Osteoblast (primary cell): Measurements from ENCODE around the gene SARDH. TPM values are rescaled to one million over a fixed set of nuclear protein-coding genes. Genes with fewer than 3 reads are reported as not detected.

Source experiments
- DNase-seq: peaks from one replicate; pipeline ENCODE4 v3.0.0; 2011; ENCODE audit warnings: low spot score, mixed read lengths; ENCODE audit not compliant: insufficient read length; ENCODE audit errors: missing footprints
- H2AFZ ChIP-seq: 2 replicates; pipeline ENCODE4 v1.6.0; 2011; ENCODE audit warnings: mild to moderate bottlenecking, low read length
- H3K27ac ChIP-seq: 2 replicates; pipeline ENCODE4 v1.5.1; 2011; ENCODE audit warnings: mild to moderate bottlenecking, low read depth, low read length, moderate library complexity
- H3K27me3 ChIP-seq: 2 replicates; pipeline ENCODE4 v1.6.0; 2012; ENCODE audit warnings: mild to moderate bottlenecking, control low read depth, inconsistent platforms, low read length, moderate library complexity; ENCODE audit not compliant: insufficient read depth
- H3K36me3 ChIP-seq: 2 replicates; pipeline ENCODE4 v1.5.1; 2011; ENCODE audit warnings: mild to moderate bottlenecking, low read length, control low read depth, moderate library complexity; ENCODE audit not compliant: insufficient read depth
- H3K4me1 ChIP-seq: 2 replicates; pipeline ENCODE4 v1.5.1; 2011; ENCODE audit warnings: mild to moderate bottlenecking, low read length, control low read depth, moderate library complexity; ENCODE audit not compliant: insufficient read depth
- H3K4me2 ChIP-seq: 2 replicates; pipeline ENCODE4 v1.6.0; 2011; ENCODE audit warnings: mild to moderate bottlenecking, low read length; ENCODE audit not compliant: insufficient read depth
- H3K4me3 ChIP-seq: fragments of 200-600 bp; sonication (generic); 3 replicates; pipeline ENCODE4 v1.5.1; 2012; ENCODE audit warnings: mild to moderate bottlenecking, low read length, inconsistent platforms; ENCODE audit not compliant: insufficient read depth
- H3K79me2 ChIP-seq: 2 replicates; pipeline ENCODE4 v1.6.0; 2012; ENCODE audit warnings: mild to moderate bottlenecking, low read length, control low read depth, inconsistent platforms; ENCODE audit not compliant: insufficient read depth
- H3K9me3 ChIP-seq: 2 replicates; pipeline ENCODE4 v1.5.1; 2011; ENCODE audit warnings: low read depth, low read length, control low read depth
- H4K20me1 ChIP-seq: 2 replicates; pipeline ENCODE4 v1.6.0; 2012; ENCODE audit warnings: mild to moderate bottlenecking, low read length, control low read depth; ENCODE audit not compliant: insufficient read depth
- total RNA-seq: library from RNA; depleted of rRNA; stranded (reverse); fragments of >200 nt; gene quantifications from 2 replicates; pipeline ENCODE4 v1.2.3, GENCODE V29; 2012
- TF ChIP-seq, protein P1 (sequence below): IDR thresholded peaks from 2 replicates; pipeline ENCODE4 v1.5.1; 2011; ENCODE audit warnings: mild to moderate bottlenecking, low read depth, low read length, moderate library complexity; ENCODE audit errors: extremely low read depth

Gene SARDH
- total RNA-seq, 1 donor, result 5.4 TPM

DNA sequence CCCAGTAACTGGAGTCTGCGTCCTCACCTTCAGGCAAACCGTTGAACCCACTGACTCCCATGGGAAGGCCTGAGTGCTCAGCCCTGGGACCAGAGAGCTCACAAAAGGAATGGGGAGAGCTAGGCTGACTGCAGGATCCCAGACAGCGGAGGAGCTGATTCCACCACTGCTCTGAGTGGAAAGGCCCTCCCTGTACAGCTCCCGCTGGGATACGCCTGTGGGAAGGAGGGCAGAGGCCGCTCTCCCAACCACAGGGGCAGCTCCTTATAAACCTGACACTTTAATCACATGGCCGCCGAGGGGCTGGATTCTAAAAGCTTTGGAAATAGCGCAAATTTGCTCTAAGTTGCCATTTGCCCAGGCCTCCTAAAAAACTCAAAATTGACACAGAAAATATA is 64.9 kb downstream of the SARDH start:
- TF ChIP-seq, protein P1, sequence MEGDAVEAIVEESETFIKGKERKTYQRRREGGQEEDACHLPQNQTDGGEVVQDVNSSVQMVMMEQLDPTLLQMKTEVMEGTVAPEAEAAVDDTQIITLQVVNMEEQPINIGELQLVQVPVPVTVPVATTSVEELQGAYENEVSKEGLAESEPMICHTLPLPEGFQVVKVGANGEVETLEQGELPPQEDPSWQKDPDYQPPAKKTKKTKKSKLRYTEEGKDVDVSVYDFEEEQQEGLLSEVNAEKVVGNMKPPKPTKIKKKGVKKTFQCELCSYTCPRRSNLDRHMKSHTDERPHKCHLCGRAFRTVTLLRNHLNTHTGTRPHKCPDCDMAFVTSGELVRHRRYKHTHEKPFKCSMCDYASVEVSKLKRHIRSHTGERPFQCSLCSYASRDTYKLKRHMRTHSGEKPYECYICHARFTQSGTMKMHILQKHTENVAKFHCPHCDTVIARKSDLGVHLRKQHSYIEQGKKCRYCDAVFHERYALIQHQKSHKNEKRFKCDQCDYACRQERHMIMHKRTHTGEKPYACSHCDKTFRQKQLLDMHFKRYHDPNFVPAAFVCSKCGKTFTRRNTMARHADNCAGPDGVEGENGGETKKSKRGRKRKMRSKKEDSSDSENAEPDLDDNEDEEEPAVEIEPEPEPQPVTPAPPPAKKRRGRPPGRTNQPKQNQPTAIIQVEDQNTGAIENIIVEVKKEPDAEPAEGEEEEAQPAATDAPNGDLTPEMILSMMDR, result no peak
- Histone ChIP-seq H3K4me2 (no peak overlapping the region), H2AFZ (no peak overlapping the region), H3K79me2 (no peaks in the 10 kb centered on the region), H3K4me1 (no peaks in the 10 kb centered on the region), H3K27me3 (no peaks in the 10 kb centered on the region), H3K27ac (no peak overlapping the region), H4K20me1 (no peaks in the 10 kb centered on the region), H3K4me3 (no peak overlapping the region), H3K36me3 (no peaks in the 10 kb centered on the region), H3K9me3 (no peaks in the 10 kb centered on the region)
- DNase-seq, result no peak

DNA sequence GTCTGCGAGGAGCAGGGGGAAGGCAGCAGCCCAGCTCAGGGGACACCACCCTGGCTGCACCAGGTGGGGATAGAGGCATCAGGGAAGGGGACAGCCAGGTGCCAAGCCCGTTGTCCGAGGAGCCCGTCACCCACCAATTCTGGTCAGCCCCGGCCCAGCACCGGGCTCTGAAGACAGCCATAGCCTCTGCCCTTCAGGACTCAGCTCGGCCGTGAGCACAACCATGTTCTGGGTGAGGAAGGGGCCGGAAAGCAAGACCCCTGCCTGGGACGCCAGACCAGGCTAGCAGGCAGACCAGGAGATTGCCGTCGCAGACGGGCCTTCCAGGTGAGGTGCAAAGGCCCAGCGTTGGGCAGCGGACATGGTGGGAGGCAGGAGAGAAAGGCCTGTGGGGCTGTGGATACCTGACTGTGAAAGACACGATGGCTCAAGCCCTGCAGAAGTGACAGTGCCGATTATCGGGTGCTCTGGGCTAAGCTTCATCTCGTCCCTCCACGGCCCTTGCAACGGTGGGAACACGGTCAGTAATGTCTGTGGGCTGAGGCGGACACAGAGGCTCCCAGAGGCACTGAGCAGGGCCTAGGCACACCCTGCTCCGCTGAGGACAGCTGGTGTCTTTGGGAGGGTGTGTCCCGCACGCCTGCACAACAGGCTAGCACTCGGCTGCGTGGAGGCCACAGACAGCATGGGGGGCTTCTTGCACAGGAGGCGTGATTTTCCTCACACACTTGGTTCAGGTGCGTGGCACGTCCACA is 65.5 kb downstream of the SARDH start:
- no peaks in the 10 kb centered on the region for H3K9me3 ChIP-seq
- H3K4me1 ChIP-seq, result no peaks in the 10 kb centered on the region
- H2AFZ ChIP-seq, result no peak overlapping the region
- DNase-seq, result no peak
- no peak overlapping the region for H3K27ac ChIP-seq
- H3K4me2 ChIP-seq, result no peak overlapping the region
- no peaks in the 10 kb centered on the region for H3K36me3 ChIP-seq
- H4K20me1 ChIP-seq, result no peaks in the 10 kb centered on the region
- TF ChIP-seq, protein P1, result no peak
- H3K27me3 ChIP-seq, result no peaks in the 10 kb centered on the region
- no peak overlapping the region for H3K4me3 ChIP-seq
- H3K79me2 ChIP-seq, result no peaks in the 10 kb centered on the region

DNA sequence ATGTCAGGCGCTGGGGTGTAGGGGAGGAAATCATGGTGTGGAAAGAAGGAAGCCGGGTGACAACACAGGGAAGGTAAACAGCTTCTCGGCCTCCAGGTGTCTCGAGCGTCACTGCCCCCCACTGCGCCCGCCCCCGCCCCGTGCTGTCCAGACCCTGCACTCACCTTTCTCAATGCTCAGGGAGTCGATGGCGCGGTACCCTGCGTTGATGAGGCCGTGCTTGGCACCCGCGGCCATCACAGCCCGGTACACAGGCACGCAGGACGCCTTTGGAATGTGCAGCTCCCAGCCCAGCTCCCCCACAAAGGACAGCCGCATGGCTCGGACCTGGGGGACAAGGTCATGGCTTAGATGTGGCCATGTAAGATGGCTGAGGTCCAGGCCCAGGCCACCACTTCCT is 66.8 kb downstream of the SARDH start:
- Histone ChIP-seq H3K36me3 (no peaks in the 10 kb centered on the region), H3K27me3 (no peaks in the 10 kb centered on the region), H3K9me3 (no peaks in the 10 kb centered on the region), H3K4me3 (no peak overlapping the region), H2AFZ (no peak overlapping the region), H4K20me1 (no peaks in the 10 kb centered on the region), H3K4me2 (no peak overlapping the region), H3K27ac (no peak overlapping the region), H3K79me2 (no peaks in the 10 kb centered on the region), H3K4me1 (no peaks in the 10 kb centered on the region)
- TF ChIP-seq, protein P1, result no peak
- DNase-seq, result no peak

DNA sequence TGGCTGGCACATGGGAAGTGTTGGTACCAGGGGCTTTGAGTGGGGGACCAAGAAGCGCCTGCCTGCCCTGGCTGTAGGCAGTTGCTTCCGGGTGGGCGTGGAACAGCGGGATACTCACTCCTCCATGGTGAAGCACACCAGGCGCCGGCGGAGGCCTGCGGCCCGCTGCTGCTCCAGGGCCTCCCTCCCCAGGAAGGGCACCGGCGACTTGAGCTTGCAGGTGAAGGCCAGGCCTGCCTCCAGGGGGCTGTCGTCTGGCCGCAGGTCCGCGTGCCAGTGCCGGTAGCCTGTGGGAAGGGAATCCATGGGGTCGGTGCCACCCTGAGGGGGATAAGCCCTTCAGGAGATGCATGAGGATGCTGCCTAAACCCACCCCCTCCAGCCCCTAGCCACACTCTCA is 67.7 kb downstream of the SARDH start:
- Histone ChIP-seq H3K4me1 (no peaks in the 10 kb centered on the region), H3K4me2 (no peak overlapping the region), H3K27ac (no peak overlapping the region), H3K4me3 (no peak overlapping the region), H3K79me2 (no peaks in the 10 kb centered on the region), H3K9me3 (no peaks in the 10 kb centered on the region), H4K20me1 (no peaks in the 10 kb centered on the region), H3K27me3 (no peaks in the 10 kb centered on the region), H3K36me3 (no peaks in the 10 kb centered on the region), H2AFZ (no peak overlapping the region)
- DNase-seq, result no peak
- TF ChIP-seq, protein P1, result no peak
